RWPE2 (cell line): ENCODE results near the gene URB1.

Experiments
- ATAC-seq: fragments of 200-7000 bp; cut with Tn5 transposase; 3 replicates; pipeline ENCODE4 v1.9.1; 2021; ENCODE audit warnings: low read depth
- DNase-seq: peaks from one replicate; pipeline ENCODE4 v3.0.0-alpha.2; 2020; ENCODE audit warnings: low spot score
- H3K27ac ChIP-seq: fragments of 450-650 bp; 2 replicates; pipeline ENCODE4 v1.5.1; 2017; ENCODE audit warnings: mild to moderate bottlenecking; ENCODE audit not compliant: poor library complexity, severe bottlenecking
- H3K27me3 ChIP-seq: fragments of 250-450 bp; sonication (Bioruptor Pico); 2 replicates; pipeline ENCODE4 v1.5.1; 2021; ENCODE audit warnings: mild to moderate bottlenecking, moderate library complexity; ENCODE audit not compliant: insufficient read depth, poor library complexity, severe bottlenecking
- H3K36me3 ChIP-seq: fragments of 250-450 bp; sonication (Bioruptor Pico); 2 replicates; pipeline ENCODE4 v1.5.1; 2020; ENCODE audit warnings: low read depth, mild to moderate bottlenecking, moderate library complexity
- H3K4me1 ChIP-seq: fragments of 250-450 bp; sonication (Bioruptor Pico); 2 replicates; pipeline ENCODE4 v1.5.1; 2021; ENCODE audit warnings: mild to moderate bottlenecking, moderate library complexity; ENCODE audit not compliant: insufficient read depth, poor library complexity, severe bottlenecking
- H3K4me3 ChIP-seq: fragments of 250-450 bp; sonication (Bioruptor Pico); 2 replicates; pipeline ENCODE4 v1.5.1; 2021; ENCODE audit warnings: mild to moderate bottlenecking, moderate library complexity; ENCODE audit not compliant: severe bottlenecking
- H3K9me3 ChIP-seq: fragments of 250-450 bp; sonication (Bioruptor Pico); 2 replicates; pipeline ENCODE4 v1.5.1; 2021; ENCODE audit warnings: mild to moderate bottlenecking, moderate library complexity; ENCODE audit not compliant: severe bottlenecking
- TF ChIP-seq, protein P1 (sequence below): fragments of 450-650 bp; IDR thresholded peaks from one replicate; pipeline ENCODE4 v1.5.1; 2017; ENCODE audit warnings: mild to moderate bottlenecking, moderate library complexity; ENCODE audit not compliant: poor library complexity, severe bottlenecking

URB1 gene

DNA sequence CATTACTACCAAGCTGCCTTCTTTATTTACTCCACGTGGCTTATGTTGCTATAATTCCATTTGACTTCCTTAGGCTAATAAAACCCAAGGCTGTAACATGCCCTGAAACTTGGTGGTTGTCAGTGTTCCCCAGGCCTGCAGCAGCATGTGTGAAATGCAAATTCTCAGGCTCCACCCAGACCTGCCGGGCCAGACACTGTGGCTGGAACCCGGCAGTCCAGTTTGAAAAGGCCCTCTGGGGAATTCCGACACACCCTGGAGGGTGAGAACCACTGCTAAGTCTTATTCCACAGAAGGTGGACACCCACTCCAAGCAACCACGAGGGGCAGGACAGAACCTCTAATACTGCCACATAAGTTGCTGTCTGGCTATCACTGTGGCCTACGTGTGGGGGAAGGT, 41.4 kb downstream of the URB1 start:
- DNase-seq (no peak), ATAC-seq (peak; percentile 36; the same call in 2 of the 3 replicates)
- Histone ChIP-seq H3K9me3 (no peaks in the 10 kb centered on the region), H3K27ac (no peak overlapping the region), H3K27me3 (no peaks in the 10 kb centered on the region), H3K4me1 (no peaks in the 10 kb centered on the region), H3K36me3 (peaks cover 98% of the 10 kb centered on the region), H3K4me3 (no peak overlapping the region)
- TF ChIP-seq, protein P1, sequence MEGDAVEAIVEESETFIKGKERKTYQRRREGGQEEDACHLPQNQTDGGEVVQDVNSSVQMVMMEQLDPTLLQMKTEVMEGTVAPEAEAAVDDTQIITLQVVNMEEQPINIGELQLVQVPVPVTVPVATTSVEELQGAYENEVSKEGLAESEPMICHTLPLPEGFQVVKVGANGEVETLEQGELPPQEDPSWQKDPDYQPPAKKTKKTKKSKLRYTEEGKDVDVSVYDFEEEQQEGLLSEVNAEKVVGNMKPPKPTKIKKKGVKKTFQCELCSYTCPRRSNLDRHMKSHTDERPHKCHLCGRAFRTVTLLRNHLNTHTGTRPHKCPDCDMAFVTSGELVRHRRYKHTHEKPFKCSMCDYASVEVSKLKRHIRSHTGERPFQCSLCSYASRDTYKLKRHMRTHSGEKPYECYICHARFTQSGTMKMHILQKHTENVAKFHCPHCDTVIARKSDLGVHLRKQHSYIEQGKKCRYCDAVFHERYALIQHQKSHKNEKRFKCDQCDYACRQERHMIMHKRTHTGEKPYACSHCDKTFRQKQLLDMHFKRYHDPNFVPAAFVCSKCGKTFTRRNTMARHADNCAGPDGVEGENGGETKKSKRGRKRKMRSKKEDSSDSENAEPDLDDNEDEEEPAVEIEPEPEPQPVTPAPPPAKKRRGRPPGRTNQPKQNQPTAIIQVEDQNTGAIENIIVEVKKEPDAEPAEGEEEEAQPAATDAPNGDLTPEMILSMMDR: no peak

DNA sequence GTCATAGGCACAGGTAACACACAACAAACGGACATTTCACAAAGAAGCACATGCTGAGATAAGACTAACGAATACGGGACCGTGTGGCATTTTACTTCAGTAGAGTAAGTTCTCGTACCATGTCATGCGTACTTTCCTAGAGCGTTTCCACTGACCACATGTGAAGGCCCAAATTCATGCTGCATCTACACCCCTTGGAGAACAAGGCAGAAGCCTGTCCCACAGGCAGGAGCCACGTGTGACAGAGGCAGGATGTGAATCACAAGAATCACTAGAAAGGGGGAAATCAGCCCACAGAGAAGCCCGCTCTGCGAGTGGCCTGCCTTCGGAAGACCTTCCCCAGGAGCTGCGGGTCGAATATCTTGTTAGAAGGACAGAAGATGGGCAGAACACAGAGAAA, 41.8 kb downstream of the URB1 start:
- Histone ChIP-seq H3K27ac (no peak overlapping the region), H3K4me3 (no peak overlapping the region), H3K36me3 (peaks cover 98% of the 10 kb centered on the region), H3K9me3 (no peaks in the 10 kb centered on the region), H3K27me3 (no peaks in the 10 kb centered on the region), H3K4me1 (no peaks in the 10 kb centered on the region)
- TF ChIP-seq, protein P1: no peak
- DNase-seq (no peak), ATAC-seq (no peak)

DNA sequence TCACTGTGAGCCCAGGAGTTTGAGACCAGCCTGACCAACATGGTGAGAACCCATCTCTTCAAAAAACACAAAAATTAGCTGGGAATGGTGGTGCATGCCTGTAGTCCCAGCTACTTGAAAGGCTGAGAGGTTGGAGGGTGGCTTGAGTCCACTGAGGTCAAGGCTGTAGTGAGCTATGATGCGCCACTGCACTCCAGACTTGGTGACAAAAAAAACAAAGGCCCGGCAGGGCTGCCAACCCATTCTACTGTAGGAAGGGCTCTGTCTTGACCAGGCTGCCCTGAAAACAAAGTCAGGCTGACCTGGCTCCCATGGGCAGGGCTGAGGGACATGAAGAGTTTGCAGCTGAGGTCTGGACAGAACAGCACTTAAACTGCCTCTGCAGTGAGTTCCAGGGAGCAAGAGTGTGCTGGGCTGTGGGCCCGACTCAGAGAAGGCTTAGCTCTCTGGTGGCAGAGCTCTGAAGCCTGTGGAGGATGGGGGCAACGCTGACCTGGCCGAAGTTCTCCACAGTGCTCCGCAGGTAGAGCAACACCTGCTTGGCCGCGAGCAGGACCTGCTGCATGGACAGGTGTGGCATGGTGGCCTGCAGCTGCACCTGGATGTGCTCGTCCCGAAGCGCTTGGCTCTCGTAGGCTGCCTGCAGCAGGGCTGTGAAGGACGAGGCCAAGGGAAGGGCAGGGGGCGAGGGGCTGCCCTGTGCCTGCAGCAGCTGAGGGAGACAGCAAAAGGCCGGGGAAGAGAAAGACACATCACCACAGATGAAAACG, 42.4 kb downstream of the URB1 start:
- Histone ChIP-seq H3K4me3 (no peak overlapping the region), H3K36me3 (peaks cover 98% of the 10 kb centered on the region), H3K27me3 (no peaks in the 10 kb centered on the region), H3K9me3 (no peaks in the 10 kb centered on the region), H3K4me1 (no peaks in the 10 kb centered on the region), H3K27ac (no peak overlapping the region)
- TF ChIP-seq, protein P1: no peak
- DNase-seq: no peak
- no peak for ATAC-seq

DNA sequence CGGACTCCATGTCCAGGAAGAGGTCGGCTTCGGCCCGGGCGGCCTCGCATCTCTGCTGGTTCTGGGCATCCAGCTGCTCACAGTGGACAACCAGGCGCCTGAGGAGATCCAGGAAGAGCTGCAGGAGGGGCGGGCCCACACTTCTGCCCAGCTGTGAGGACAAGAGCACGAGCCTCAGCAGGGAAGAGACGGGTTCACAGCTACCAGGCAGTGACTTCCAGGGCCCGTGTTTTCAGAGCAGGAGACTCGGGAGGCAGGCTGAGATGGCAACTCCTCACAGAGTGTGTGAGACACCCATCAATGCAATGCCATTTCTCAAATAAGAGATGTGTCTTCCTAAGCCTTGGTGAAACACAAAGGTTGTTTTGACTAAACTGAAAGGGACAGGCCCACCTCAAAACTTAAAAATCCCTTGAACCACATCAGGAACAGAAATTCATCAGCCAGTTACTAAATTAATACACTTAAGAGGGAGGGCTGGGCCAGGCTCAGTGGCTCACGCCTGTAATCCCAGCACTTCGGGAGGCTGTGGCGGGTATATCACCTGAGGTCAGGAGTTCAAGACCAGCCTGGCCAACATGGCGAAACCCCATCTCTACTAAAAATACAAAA, 43.4 kb downstream of the URB1 start:
- no peaks in the 10 kb centered on the region for H3K4me1 ChIP-seq
- no peaks in the 10 kb centered on the region for H3K27me3 ChIP-seq
- peaks cover 98% of the 10 kb centered on the region for H3K36me3 ChIP-seq
- no peaks in the 10 kb centered on the region for H3K9me3 ChIP-seq
- DNase-seq (no peak), ATAC-seq (no peak)
- TF ChIP-seq, protein P1: no peak
- H3K27ac ChIP-seq: no peak overlapping the region
- no peak overlapping the region for H3K4me3 ChIP-seq
